ENCODE measurements around the gene NEDD4L.
"Not testable (repeated sequence)": the region's sequence is repeated elsewhere in the genome, so short reads cannot be mapped to it uniquely, and the experiment has no call there.

NEDD4L gene

DNA sequence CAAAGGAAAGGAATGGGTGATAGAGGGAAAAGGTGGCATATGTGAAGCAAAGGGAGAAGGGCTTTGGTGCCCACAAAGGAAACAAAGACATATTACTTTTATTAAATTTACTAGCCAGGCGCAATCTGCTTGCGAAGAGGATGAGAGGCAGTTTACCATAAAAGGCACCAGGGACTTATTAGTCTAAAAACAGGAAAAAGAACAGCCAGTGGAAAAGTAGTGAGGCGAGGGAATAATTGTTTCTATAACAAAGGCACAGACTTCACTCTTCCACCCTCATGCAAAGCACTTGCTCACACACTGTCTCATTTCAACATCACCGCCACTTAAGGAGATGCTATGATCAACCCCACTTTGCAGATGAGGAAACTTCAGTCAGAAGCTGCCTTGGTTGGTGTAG, 374.3 kb downstream of the NEDD4L start:
- no peak for DNase-seq (ENCODE audit: low read depth)

DNA sequence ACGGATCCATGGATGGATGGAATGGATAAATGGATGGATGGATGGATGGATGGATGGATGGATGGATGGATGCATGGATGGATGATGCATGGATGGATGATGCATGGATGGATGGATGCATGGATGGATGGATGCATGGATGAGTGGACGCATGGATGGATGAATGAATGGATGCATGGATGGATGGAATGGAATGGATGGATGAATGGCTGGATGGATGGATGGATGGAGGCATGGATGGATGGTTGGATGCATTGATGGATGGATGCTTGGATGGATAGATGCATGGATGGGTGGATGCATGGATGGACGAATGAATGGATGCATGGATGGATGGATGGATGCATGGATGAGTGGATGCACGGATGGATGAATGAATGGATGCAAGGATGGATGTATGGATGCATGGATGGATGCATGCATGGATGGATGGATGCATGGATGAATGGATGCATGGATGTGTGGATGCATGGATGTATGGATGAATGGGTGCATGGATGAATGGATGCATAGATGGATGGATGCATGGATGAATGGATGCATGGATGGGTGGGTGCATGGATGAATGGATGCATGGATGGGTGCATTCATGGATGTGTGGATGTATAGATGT, 375.7 kb downstream of the NEDD4L start:
- DNase-seq (ENCODE audit: low read depth), result no peak

DNA sequence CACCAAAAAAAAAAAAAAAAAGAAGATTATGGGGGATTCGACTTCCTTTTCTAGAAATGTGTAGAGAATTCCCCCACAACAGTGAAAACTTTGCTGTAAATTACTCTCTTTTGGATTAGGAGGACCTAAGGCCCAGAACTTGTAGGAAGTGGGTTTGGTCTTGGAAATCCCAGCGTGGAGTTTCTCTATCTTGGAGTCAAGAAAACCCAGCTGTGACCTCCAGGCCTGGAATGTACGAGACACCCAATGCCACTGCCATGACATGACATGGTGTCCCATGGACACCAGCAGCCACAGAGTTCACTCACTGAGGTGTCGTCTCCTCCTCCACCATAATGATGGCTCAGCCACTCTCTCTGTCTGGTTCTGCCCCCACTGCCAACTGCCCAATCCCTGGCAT, 382.6 kb downstream of the NEDD4L start:
- no peak for DNase-seq (ENCODE audit: low read depth)

DNA sequence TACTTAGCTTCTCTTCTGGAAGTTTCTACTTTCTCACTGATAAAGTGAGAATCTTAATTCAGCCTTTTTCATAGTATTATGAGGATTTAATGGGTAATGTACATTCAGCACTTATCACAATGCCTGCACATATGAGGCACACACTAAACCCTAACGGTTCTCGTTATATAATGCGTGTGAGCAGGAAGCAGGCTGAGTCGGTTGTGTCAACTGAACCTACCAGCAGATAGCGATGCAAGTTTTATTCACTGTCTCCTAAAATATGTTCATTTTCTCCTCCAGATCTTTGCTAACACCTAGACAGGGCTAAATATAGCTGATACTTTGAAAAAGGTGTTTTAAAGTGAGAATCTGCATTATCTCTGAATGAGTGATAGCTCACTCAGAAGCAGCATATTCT, 383.3 kb downstream of the NEDD4L start:
- DNase-seq (ENCODE audit: low read depth), result no peak

DNA sequence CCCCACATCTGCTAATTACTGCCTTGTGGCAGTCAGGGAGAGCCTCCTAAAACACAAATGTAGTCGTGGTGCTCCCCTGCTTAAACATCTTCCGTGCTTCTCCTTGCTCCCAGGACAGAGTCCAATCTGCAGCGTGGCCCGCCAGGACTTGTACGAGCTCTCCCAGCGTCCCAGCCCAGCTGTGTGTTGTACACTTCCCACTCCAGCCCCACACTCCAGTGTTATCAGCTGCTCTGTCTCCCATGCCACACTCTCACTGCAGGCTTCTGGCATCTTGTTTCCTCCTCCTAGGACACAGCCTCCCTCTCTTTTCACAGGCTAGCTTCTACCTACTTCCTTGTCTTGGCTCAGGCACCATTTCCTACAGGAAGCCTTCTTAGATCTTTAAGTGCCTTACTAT, 385.4 kb downstream of the NEDD4L start:
- no peak for DNase-seq (ENCODE audit: low read depth)

DNA sequence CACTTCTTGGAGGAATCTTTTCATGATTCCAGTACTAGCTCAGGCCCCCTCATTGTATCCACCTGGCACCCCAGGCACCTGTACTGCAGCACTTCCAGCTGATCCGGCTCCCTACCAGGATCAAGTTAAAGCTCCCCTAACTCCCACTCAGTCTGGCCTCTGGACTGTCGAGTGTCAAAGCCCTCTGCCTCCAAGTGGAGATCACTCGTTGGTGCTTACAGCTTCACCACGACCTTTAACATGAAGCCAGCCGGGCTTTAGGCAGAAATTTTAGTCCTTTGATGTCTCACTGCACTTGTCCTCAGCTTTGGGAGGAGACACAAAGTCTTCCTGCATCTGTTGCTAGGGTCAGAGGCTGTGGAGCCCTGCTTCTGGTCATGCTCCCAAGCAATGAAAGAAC, 387.2 kb downstream of the NEDD4L start:
- DNase-seq (ENCODE audit: low read depth), result no peak

DNA sequence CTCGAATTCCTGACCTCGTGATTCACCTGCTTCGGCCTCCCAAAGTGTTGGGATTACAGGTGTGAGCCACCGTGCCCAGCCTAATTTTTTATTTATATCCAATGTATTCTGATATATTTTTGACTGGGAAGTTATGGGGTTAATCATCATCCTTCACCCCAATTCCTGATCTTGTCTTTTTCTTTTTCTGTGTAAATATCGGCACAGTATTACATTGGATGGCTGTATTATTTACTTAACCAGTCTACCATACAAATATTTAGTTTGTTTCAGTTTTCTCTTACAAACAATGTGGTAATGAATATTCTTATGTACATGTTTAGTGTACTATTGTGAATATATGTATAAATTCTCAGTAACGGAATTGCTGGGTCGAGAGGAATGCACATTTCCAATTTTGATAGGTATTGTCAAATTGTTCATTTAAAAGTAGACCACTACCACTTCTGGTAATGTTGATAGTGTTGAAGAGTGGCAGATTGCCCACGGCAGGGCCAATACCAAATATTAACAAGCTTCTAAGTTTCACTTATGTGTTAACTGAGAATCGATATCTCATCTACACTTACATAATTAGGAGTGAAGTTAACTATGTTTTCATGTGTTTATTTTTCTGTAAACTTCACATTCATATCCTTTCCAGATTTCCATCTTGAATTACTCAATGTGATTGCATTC, 388.2 kb downstream of the NEDD4L start:
- DNase-seq (ENCODE audit: low read depth), result no peak

DNA sequence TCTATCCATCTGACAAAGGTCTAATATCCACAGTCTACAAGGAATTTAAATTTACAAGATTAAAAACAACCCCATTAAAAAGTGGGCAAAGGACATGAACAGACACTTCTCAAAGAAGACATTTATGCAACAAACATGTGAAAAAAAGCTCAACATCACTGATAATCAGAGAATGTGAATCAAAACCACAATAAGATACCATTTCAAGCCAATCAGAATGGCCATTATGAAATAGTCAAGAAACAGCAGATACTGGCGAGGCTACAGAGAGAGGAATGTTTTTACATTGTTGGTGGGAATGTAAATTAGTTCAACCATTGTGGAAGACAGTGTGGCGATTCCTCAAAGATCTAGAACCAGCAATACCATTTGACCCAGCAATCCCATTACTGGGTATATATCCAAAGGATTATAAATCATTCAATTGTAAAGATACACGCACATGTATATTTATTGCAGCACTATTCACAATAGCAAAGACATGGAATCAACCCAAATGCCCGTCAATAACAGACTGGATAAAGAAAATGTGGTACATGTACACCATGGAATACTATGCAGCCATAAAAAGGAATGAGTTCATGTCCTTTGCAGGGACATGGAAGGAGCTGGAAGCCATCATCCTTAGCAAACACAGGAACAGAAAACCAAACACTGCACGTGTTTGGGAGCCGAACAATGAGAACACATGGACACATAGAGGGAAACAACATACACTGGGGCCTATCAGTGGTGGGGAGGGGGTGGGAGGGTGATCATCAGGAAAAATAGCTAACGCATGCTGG, 391.4 kb downstream of the NEDD4L start:
- not testable (repeated sequence) for DNase-seq (ENCODE audit: low read depth)

DNA sequence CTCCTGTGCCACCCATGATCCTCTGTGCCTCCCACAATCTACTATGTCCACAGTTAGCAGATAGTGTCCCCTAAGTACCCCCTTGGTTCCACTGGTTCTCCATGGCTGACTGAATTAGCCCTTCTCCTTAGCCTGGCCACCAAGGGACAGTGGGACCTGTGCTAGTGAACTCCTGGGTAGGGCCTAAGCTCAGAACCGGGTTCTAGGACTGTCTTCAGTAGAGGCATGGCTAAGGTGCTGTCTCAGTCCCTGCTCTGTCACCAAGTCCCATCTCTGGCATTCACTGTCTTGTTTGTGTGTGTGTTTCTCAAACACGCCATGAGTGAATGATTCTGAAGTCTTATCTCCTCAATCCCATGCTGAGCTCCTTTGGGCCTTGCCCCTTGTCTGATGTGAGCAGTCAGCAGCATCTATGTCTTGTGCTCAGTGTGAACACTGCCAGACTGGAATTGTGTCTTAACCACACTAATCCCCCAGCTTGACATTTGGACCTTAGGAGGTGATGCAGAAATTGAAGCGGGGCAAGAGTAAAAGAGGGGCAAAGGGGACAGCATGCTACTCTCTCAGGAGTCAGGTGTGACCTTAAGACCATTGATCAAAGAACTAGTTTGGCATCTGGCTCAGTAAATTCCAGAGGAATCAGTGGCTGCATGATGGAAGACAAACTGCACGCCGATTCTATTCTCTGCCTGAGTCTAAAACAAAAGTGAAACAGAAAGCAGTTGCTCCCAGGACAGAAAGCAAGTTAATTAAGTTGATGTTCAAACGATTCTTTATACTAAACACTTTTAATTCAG, 394.3 kb downstream of the NEDD4L start:
- DNase-seq (ENCODE audit: low read depth), result peak; percentile 11

DNA sequence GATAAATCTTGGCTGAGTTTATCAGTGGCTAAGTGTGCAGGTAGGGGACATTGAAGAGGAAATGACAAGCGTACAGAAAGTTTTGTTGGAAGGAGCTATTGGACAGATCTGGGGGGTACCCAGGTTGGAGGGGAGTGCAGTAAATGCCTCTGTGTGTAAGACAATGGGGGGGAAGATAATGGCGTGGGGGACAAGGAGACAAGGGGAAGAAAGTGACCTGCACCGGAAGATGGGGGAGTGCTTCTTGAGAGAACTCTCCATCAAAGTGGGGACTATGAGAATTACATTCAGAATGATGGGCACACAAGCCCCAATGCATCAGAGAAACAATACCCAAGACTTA, 394.9 kb downstream of the NEDD4L start:
- no peak for DNase-seq (ENCODE audit: low read depth)

DNA sequence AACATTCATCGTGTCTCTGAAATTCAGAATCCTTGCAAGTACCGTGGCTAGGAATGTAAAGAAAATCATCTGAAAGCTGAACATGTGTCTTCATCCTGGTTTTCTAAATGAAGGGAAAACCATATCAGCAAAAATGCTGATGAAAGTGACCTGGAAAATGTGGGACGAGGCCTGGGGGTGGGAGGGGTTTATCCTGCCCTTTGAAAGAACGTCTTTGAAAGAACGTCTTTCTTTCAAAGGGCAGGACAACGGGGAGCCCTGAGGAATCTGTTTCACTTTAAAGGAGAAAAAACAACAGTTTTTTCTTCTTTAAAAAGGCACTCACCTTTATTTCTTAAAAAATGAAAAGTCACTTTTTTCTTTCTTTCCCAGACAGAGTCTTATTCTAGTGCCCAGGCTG, 399.6 kb downstream of the NEDD4L start:
- DNase-seq (ENCODE audit: low read depth), result no peak

DNA sequence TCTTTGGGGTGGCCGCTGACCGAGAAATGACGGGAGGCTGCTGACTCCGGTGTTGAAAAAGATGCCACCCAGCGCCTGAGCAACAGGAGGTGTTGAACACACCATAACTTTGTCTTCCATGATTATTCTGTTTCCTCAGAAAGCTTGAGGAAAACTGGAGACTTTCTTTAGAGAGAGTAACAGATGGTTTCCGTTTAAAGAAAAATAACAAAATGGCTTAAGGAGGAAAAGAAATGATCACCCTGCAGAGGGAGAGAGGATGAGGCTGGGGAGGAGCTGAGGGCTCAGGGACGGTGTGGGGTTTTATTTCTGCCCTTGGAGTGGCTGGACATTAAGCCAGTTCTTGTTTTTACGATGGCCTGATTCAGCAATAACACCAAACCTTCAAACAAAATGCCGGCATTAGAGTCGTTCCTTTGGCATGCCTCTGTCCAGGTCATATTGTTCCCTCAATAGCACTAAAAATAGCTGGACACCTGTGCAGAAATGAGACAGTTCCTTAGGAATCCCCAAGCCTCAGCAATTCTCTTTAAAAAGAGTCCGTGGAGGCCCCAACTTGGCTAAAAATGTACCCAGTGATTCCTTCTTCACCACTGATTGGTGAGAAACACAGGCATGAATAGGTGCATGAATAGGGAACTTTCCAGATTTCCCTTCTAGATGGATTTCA, 402.5 kb downstream of the NEDD4L start:
- DNase-seq (ENCODE audit: low read depth), result no peak

DNA sequence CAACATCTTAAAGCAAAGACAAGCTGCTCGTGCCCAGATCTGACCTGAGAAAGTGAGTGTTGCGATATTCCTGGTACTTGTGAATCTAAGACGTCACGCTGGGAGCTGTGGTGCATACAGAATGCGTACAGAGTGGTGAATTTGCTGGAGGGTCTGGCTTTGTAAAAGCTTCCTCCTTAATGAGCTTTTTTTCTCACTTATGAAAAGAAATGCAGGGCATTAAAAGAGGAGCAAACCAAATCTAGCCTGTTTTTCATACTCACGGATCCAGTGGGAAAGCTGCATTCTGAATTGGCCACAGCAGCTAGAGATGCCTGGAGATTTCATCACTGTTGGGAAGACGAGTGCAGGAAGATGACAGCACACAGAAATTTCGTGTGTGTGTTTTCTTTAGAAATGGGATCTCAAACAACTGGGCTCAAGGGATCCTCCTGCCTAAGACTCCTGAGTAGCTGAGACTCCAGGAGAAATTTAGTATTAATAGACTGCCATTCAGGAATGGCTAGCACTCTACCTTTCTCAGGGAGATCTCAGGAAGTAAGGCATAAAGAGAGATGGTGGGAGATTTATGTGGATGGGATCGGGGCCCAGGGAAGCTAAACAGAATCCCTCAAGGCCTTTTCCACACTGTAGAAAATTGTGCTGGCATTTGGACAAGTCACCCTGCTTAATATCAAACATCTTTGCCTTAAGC, 403.5 kb downstream of the NEDD4L start:
- DNase-seq (ENCODE audit: low read depth), result peak; percentile 18

DNA sequence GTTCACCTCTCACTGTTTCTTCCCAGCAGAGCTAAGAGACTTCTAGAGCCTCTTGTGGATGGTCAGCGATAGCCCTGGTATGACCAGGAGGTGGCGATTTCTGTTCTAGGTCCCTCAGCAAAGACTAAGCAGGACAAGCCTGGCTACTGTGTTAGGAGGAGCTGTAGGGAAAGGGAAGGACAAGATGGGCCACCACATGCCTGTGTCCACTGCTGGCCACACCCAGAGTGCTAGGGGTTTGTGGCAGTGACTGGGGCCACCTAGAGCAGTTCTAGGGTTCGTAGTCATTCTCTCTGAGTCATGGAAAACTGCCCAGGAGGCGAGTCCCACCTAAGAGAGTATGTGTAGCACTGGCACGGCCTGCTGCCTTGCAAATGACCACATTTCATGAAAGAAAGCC, 405.4 kb downstream of the NEDD4L start:
- DNase-seq (ENCODE audit: low read depth), result peak; percentile 52

Measured in ELR (cell line).